Mesothelial cell of epicardium (in vitro differentiated cells): ENCODE measurements around the gene MGAT4A. TPM values are rescaled to one million over a fixed set of nuclear protein-coding genes. Genes with fewer than 3 reads are reported as not detected.

ENCODE experiments used
- DNase-seq, 2 experiments: peaks; one replicate each; pipeline ENCODE4 v3.0.0; 2021; ENCODE audit warnings: low spot score in 2 of 2; ENCODE audit not compliant: unreplicated experiment in 2 of 2
- H3K27ac Mint-ChIP-seq: 2 replicates; pipeline ENCODE4 v1.8.0; 2021; ENCODE audit warnings: mixed read lengths
- H3K27me3 Mint-ChIP-seq: 2 replicates; pipeline ENCODE4 v1.8.0; 2021; ENCODE audit warnings: low read depth, mixed read lengths
- H3K36me3 Mint-ChIP-seq: 2 replicates; pipeline ENCODE4 v1.8.0; 2021; ENCODE audit warnings: mixed read lengths
- H3K4me1 Mint-ChIP-seq: 2 replicates; pipeline ENCODE4 v1.8.0; 2021; ENCODE audit warnings: mixed read lengths
- H3K4me3 Mint-ChIP-seq: 2 replicates; pipeline ENCODE4 v1.8.0; 2021; ENCODE audit warnings: mild to moderate bottlenecking, moderate library complexity, mixed read lengths
- H3K9me3 Mint-ChIP-seq: 2 replicates; pipeline ENCODE4 v1.8.0; 2021; ENCODE audit warnings: mixed read lengths
- total RNA-seq: library from RNA; stranded (reverse); gene quantifications from 3 replicates; pipeline ENCODE4 v1.2.1, GENCODE V29; 2021
- TF ChIP-seq, protein P1 (sequence below): fragments of 200-600 bp; sonication (generic); IDR thresholded peaks from one replicate; pipeline ENCODE4 v1.5.0; 2021; ENCODE audit warnings: antibody characterized with exemption; ENCODE audit not compliant: unreplicated experiment

MGAT4A gene
- total RNA-seq, 1 donor from 2014 or later = 15.0 TPM

- no peak overlapping the region for H3K27ac Mint-ChIP-seq
- TF ChIP-seq, protein P1, sequence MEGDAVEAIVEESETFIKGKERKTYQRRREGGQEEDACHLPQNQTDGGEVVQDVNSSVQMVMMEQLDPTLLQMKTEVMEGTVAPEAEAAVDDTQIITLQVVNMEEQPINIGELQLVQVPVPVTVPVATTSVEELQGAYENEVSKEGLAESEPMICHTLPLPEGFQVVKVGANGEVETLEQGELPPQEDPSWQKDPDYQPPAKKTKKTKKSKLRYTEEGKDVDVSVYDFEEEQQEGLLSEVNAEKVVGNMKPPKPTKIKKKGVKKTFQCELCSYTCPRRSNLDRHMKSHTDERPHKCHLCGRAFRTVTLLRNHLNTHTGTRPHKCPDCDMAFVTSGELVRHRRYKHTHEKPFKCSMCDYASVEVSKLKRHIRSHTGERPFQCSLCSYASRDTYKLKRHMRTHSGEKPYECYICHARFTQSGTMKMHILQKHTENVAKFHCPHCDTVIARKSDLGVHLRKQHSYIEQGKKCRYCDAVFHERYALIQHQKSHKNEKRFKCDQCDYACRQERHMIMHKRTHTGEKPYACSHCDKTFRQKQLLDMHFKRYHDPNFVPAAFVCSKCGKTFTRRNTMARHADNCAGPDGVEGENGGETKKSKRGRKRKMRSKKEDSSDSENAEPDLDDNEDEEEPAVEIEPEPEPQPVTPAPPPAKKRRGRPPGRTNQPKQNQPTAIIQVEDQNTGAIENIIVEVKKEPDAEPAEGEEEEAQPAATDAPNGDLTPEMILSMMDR = no peak
- H3K4me1 Mint-ChIP-seq = no peaks in the 10 kb centered on the region
- H3K27me3 Mint-ChIP-seq = no peaks in the 10 kb centered on the region
- peaks cover 21% of the 10 kb centered on the region for H3K36me3 Mint-ChIP-seq
- no peak for DNase-seq
- peaks cover 13% of the 10 kb centered on the region for H3K9me3 Mint-ChIP-seq
- H3K4me3 Mint-ChIP-seq = no peak overlapping the region
Measured at GRCh38 chr2:98717621-98718020, 13.3 kb downstream of the MGAT4A start.

DNA sequence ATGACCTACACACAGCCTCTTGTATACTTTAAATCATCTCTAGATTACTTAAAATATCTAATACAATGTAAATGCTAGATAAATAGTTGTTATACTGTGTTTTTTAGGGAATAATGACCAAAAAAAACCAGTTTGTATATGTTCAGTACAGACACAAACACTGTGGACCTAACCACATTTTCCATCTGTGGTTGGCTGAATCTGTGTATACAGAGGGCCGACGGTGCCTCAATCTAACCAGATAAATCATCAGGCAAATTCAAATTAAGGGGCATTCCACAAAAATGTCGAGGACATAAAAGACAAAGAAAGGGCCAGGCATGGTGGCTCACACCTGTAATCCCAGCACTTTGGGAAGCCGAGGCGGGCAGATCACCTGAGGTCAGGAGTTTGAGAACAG, 14.1 kb downstream of the MGAT4A start:
- H3K9me3 Mint-ChIP-seq = peaks cover 13% of the 10 kb centered on the region
- TF ChIP-seq, protein P1 = no peak
- DNase-seq = no peak
- no peak overlapping the region for H3K27ac Mint-ChIP-seq
- H3K27me3 Mint-ChIP-seq = peaks cover 8% of the 10 kb centered on the region
- H3K4me1 Mint-ChIP-seq = no peaks in the 10 kb centered on the region
- no peak overlapping the region for H3K4me3 Mint-ChIP-seq
- H3K36me3 Mint-ChIP-seq = peaks cover 14% of the 10 kb centered on the region

DNA sequence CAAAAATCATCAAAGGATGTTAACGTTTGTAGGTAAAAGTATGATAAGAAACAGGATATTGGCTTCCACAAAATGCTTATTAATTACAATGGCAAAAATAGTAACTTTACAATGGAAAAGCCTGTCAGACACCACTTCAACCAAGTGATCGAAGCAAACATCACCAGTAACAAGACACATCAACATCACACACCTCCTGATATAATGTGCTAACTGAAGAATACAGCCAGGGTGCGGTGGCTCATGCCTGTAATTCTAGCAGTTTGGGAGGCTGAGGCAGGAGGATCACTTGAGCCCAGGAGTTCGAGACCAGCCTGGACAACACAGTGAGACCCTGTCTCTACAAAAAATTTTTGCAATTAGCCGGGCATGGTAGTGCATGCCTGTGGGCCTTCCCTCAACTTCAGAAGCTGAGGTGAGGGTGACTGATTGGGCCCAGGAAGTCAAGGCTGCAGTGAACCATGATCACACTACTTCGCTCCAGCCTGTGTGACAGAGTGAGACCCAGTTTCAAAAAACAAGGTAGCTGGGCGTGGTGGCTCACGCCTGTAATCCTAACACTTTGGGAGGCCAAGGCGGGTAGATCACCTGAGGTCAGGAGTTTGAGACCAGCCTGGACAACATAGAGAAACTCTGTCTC, 15.0 kb downstream of the MGAT4A start:
- Mint-ChIP-seq H3K9me3 (peaks cover 10% of the 10 kb centered on the region), H3K4me1 (no peaks in the 10 kb centered on the region), H3K36me3 (peaks cover 12% of the 10 kb centered on the region), H3K4me3 (no peak overlapping the region), H3K27ac (no peak overlapping the region), H3K27me3 (peaks cover 8% of the 10 kb centered on the region)
- no peak for DNase-seq
- TF ChIP-seq, protein P1 = no peak

GRCh38 chr2:98713332-98714015, 17.5 kb downstream of the MGAT4A start:
- TF ChIP-seq, protein P1 = no peak
- peaks cover 17% of the 10 kb centered on the region for H3K27me3 Mint-ChIP-seq
- no peaks in the 10 kb centered on the region for H3K9me3 Mint-ChIP-seq
- H3K36me3 Mint-ChIP-seq = no peaks in the 10 kb centered on the region
- no peak overlapping the region for H3K27ac Mint-ChIP-seq
- no peak overlapping the region for H3K4me3 Mint-ChIP-seq
- no peaks in the 10 kb centered on the region for H3K4me1 Mint-ChIP-seq
- DNase-seq = no peak

GRCh38 chr2:98712145-98712544, 18.8 kb downstream of the MGAT4A start:
- TF ChIP-seq, protein P1 = no peak
- Mint-ChIP-seq H3K27me3 (peaks cover 19% of the 10 kb centered on the region), H3K4me3 (no peak overlapping the region), H3K9me3 (no peaks in the 10 kb centered on the region), H3K4me1 (no peaks in the 10 kb centered on the region), H3K36me3 (no peaks in the 10 kb centered on the region), H3K27ac (no peak overlapping the region)
- DNase-seq = no peak
